HG02852 (cell line): ENCODE measurements around the gene RNF5.
A peak's percentile ranks its signal among the peaks of the same experiment; 100 is the strongest.
"Not testable (repeated sequence)": the region's sequence is repeated elsewhere in the genome, so short reads cannot be mapped to it uniquely, and the experiment has no call there.

ENCODE experiments used
- ATAC-seq: cut with Tn5 transposase; IDR thresholded peaks from one replicate; pipeline ENCODE4 v1.9.1; 2021; ENCODE audit warnings: mild to moderate bottlenecking, moderate library complexity; ENCODE audit not compliant: unreplicated experiment

Gene RNF5, protein sequence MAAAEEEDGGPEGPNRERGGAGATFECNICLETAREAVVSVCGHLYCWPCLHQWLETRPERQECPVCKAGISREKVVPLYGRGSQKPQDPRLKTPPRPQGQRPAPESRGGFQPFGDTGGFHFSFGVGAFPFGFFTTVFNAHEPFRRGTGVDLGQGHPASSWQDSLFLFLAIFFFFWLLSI

DNA sequence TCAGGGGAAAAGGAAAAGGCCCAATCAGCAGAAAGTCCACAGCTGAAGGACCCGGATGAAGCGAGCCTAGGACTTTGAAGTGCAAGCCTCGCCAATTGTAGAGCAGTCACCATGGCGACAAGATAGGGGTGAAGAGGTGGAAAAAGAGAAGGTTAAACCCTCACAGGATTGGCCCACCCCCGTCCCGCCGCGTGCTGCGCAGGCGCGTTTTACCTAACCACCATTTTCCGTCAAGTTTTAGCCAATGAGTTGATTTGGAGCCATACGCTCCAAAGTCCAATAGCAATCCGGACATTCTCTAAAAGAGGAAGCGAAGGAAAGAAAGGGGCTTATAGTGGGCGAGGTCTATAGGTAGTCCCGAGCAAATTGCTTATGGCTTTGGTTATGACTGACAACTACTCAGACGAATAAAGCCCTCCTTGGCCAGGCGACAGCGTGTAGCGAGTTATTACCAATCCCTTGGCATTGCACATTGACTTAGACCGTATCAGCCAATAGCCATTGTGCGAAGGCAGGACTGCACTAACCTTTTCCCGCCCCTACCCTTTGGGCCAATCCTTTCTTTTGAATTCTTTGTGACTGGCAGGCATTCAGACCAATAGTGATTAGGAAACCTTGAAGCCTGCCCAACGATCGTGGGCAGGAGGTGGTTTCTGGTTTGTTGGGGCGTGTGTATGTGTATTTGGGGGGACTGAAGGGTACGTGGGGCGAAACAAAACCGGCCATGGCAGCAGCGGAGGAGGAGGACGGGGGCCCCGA lies at the start of gene RNF5:
Gene RNF5 (plus strand): TSS at position 618 of the 759 bp plus-strand sequence. CDS start 107 bp downstream, at position 725.
- ATAC-seq, result peak; percentile 85

DNA sequence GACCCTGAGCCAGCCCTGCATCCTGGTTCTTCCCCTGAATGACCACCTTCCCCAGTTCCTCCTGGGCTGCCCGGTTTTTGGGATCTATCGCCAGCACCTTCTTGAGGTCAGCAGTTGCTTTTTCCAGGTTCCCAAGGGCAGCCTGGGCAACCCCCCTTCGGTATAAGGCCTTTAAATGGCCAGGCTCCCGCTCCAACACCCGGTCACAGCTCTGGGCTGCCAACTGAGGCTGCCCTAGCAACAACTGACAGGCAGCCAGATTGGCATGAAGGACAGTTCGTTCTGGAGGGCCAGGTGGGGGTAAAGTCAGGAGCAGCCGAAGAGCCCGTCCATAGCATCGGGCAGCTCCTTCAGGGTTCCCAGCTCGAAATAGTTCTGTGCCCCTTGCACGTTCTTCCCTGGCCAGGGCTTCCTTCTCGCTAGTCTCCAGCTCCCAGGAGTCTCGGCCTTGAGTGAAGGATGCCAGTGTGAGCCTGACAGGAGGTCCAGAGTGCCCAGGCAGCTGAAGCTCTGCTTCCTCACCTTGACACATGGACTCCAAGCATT lies 49.4 kb upstream of the RNF5 start:
- no peak for ATAC-seq

DNA sequence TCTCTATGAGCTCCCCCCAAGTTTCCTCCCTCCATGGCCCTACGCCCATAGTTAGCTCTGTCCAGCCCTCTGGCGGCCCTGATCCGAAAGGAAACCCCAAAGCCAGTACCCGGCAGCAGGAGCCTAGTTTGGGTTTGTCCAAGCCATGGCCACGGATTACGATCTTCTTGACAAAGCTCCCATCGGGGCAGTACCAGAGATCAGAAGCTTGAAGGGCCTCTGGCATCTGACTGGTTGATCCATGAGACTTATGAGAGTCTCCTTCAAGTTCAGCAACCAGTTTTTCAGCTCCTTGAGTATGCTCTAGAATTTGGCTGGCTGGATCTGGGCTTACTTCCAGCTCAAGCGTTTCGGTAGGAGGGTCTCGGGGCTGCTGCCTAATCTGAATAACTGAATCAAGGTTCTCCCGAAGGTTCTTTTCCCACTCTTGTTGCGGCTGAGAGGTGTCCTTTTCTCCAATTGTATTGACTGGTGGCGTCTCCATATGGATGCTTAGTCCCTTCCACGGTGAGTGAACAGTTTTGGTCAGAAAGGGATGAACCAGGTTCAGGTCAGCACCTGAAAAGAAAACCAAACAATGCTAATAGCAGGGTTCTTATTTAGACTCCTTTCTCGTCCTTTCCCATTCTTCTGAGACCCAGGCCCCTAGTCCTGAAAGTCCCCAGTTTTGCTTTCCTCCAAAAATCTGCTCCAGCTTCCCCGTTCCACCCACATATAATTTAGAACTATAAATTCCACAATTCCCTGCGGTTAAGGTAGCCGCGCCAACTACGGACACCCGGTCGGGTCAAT lies 48.7 kb upstream of the RNF5 start:
- no peak for ATAC-seq

DNA sequence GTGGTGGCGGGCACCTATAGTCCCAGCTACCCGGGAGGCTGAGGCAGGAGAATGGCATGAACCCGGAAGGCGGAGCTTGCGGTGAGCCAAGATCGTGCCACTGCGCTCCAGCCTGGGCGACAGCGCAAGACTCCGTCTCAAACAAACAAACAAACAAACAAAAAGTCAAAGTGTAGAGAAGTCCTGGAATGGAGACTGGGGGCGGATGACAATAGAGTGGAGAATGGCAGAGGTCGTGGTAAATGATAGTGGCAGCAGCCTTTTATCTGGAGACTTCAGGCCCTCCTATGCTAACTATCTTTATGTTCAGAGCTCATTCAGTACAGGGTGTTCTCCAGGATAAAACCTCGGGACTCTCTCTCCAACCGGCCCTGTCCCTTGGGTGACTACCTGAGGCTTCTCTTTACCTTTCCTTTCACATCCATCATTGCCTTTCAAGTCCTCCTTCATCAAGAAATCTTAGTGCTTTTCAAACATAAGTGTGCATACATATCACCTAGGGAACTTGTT lies 46.7 kb upstream of the RNF5 start:
- ATAC-seq, result no peak

DNA sequence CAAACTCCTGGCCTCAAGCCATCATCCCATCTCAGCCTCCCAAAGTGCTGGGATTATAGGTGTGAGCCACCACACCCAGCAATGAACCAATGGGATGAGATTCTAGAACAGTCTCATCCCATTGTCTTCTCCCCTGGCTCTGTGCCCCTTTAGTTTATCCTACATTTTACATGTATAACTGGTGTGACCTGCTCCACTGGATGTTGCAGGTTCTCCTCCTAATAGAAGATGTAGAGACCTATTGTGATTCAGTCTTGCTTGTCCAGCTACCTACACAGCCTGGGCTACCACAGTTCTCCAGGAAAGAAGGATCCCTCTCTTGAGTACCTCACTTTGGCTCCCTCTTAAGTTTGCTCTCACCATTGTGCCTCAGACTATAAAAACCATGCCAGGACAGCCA lies 46.1 kb upstream of the RNF5 start:
- ATAC-seq, result no peak

DNA sequence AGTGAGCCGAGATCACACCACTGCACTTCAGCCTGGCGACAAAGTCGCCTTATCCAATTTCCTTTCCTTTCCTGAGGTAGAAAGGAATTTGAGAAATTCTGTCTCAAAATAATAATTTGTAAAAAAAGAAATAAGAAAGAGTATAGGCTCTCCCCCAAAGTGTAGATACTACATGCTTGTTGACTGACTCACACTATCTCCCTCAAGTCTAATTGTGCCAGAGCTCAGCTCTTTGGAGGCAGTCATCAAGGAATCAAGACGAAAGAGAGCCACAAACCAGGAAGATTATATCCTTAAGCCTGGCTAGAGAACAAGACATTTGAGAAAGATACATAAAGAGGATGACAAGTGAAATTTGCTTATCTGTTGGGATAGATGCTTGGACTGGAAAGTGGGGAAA lies 44.4 kb upstream of the RNF5 start:
- ATAC-seq, result no peak

DNA sequence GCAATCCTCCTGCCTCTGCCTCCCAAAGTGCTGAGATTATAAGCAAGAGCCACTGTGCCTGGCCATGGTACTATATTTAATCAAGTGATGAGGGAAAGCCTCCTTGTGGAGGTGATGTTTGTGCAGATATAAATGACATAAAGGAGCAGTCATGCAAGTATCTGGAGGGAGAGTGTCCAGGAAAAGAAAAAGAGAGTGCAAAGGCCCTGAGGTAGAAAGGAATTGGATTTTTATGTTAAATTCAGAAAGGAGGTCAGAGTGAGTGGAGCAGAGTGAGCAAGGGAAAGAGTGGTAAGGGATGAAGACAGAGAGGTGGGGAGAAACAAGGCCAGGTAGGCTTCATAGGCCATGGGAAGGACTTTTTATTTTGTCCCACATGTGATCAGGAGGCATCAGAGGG lies 40.8 kb upstream of the RNF5 start:
- ATAC-seq, result no peak

DNA sequence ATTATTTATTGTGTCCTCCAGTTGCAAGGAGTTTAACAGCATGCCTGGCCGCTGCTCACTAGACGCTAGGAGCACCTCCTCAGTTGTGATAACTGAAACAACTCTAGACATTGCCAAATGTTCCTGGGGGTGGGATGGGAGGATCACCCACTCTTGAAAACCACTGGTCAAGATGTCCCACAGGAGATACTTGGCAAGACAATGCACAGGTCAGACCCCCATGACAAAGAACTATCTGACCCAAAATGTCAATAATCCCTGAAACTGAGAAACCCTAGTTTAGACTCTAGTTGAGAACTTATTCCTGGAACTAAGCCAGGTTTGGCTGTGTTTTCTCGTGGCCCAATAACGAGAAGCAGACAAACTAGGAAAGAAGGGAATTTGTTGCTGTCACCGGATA lies 38.6 kb upstream of the RNF5 start:
- no peak for ATAC-seq

DNA sequence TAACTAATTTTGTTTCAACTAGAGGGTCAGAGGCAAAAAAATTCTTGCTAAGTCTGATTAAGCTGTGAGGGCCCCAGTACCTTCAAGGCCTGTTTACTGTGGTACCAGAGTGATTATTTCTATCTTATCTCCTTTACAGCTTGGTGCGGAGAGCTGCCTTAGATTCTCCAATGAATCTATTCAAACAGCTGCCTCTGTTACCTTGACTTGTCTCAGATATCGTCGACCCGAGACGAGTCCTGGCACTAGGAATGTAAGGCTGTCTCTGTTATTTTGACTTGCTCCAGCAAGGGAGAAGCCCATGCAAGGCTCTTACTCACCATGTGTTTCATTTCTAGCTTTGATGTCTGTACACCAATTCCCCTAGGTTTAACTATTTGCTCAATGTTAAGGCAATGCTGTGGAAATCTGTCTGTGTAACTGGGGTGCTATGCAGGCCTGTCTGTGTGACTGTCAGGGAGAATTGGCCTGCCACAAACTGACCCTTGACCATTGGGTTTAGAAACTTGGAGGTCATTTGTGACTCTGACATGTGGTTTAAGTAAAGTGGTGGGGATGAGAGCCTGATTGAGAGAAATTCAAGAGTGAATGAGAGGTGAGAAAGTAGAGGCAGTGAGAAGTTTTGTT lies 37.7 kb upstream of the RNF5 start:
- ATAC-seq, result no peak

DNA sequence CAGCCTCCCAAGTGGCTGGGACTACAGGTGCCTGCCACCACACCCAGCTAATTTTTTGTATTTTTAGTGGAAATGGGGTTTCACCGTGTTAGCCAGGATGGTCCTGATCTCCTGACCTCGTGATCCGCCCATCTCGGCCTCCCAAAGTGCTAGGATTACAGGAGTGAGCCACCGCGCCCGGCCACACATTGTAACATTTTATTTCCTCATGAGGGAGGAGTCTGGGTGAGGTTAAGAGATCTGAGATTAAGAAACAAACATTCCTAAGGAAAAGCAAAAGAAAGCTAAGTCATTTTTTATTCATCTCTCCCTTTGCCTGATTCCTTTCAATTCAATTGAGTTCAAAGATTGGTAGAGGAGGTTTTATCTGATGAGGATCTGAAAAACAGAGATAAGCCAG lies 34.0 kb upstream of the RNF5 start:
- ATAC-seq, result not testable (repeated sequence)

DNA sequence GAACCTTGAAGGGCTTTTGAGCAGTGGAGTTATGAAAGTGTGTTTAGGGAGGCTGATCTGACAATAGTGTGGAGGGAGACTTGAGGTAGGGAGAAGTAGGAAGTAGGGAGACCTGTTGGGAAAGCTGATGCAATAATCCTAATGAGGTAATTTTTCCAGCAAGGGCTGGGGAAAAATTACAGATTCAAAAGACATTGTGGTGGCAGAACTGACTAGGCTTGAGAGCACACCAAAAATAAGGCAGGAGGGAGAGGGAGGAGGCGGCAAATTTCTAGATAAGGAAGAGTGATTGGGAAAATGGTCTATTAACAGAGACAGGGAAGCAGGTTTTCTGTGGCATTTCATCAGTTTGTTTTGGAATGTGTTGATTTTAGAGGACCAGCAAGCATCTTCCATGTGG lies 31.9 kb upstream of the RNF5 start:
- ATAC-seq, result no peak

DNA sequence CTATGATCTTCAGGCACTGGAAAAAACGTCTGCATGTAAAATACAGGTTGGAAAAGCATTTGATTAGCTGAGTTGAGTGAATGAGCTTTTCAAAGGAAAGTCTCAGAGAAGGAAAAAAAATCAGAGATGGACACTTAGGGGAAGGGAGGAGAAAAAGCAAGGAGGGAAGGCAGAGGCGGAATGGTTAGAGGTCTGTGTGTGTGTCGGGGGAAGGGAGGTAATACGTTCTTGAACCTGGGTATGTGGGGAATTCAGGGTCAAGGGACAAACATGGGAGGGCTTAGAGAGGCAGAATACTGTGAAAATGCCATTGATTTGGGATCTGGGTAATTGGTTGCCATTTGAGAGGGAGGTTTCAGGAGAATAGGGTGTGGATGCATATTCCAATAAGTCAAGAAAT lies 31.5 kb upstream of the RNF5 start:
- no peak for ATAC-seq

DNA sequence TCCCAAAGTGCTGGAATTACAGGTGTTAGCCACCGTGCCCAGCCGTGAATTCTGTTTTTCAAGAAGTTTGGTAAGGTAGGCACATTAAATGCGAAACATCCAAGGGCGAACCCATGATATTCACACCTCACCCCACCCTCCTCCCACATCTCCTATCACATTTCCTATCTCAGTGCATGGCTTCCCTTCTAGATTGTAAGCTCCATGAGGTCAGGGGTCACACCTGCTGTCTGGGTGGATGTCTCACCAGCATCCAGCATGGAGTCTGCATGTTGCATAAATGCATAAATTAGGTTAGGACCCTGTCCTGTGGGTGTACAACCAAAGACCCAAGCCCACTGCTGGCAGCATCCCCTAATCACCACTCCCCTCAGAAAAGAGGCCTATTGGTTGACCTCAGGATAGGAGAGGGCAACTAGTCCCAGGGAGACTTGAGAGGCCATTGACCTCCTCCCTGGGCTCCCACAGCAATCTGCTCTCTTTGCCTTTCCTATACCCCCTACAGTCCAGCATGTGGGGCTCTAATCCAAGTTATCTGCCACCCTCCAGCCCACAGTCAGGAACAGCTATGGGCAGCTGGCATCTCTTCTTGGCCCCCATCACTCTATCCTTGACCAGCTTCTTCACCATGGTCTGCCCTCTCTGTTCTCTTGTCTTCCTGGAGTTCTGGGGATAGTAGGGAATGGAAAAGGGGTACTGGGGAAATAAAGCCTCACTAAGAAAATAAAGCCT lies 30.6 kb upstream of the RNF5 start:
- ATAC-seq, result no peak

DNA sequence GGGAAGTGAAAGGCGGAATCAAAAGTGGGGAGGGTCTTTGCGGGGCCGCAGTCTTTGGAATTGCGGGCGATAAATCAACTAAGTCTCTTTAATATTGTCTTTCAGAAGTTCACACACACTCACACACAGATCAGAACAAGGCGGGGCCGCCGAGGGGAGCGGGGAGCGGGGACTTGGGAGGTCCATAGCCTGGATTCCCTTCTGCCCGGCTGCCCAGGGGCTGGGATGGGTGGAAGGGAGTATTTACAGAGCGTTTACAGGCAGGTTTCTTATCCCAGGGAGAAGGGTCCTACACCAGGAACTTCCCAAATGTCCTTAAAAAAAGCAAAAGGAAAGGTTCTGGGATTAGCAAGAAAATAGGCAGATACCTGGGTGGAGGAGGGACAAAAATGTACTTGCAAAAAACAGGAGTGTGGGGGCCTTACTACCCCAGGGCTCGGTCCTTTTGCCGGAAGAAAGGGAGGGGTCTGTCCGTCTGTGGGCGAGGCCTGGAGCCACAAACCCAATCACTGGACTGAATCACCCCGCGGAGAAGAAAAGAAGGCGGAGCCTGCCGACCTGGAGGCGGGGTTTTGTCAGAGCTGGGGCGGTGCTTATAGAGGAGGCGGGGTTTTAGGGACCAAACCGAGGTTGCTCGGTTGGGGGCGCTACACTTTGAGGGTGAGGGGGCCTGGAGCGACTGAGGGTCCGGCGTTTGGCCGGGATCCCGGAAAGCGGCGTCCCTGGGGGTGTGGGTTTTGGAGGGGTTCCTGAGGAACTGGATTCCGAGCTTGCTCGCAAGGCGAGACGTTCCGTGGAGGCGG lies 29.7 kb upstream of the RNF5 start:
- no peak for ATAC-seq

DNA sequence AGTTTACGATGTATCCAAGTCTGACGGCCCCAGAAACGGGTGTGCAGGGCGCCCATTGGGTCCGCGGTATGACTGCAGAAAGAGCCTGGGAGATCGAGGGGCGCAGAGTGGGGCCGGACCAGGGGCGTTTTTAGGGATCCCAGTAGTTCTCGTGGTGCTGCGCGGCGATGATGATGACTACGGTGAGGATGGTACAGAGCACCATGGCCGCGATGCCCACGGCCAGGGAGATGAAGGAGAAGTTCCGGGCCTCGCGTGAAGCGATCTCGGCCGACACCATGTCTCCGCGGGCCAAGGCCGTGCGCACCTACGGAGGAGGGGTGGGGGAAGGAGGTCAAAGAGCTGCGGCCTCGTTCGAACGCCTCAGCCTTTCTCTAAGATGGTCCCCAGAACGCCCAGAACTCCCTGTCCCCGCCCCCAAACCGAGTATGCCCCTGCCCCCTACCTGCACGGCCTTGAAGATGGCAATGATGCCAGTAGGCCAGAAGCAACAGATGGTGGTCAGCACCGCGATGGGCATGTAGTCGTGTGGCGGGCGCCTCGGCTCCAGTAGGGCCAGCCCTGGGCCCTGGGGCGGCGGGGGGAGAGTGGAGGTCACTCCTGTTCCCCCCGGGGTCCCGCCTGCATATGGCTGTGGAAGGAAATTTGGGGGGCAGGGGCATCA lies 29.0 kb upstream of the RNF5 start:
- ATAC-seq, result no peak

DNA sequence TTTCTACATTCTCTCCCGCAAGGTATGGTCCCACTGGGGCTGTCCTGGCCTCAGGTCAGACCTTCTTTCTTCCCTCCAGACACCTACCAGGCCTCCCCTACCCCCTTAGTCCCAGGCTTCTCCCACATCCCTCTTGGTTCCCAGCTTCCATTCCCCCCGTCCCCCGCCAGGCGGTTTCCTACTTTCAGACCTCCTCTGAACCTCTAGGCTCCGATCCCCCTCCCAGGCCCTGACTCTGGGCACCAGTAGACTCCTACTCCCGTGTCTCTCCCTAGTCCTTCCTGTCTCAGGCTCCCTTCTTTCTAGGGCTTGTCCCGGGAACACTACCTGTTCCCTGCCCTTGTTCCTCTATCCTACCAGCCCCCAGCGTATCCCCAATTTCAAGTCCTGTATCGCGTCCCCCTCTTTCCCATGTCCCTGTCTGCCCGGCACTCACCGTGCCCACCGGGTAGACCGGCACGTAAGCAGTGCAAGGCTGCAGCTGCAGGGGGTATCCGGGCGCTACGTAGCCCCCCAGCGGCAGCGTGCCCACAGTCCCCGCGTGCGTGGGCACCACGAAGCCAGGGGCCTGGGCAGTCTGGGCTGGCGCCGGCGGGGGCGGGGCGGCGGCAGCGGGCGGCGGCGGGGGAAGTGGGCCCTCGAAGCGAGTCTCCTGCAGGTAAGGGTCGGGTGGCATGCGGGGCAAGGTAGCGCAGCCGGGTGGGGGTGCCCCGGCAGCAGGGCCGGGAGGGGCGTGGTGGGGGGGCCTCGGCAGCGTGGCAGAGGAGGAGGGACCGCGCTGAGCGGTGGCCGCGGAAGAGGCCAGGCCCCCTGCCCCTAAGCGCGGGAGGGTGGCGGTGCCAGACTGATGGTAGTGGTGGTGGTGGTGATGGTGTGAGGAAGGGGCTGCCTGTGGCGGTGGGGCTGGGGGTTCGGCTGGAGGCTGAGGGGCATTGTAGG lies 28.0 kb upstream of the RNF5 start:
- ATAC-seq, result no peak

DNA sequence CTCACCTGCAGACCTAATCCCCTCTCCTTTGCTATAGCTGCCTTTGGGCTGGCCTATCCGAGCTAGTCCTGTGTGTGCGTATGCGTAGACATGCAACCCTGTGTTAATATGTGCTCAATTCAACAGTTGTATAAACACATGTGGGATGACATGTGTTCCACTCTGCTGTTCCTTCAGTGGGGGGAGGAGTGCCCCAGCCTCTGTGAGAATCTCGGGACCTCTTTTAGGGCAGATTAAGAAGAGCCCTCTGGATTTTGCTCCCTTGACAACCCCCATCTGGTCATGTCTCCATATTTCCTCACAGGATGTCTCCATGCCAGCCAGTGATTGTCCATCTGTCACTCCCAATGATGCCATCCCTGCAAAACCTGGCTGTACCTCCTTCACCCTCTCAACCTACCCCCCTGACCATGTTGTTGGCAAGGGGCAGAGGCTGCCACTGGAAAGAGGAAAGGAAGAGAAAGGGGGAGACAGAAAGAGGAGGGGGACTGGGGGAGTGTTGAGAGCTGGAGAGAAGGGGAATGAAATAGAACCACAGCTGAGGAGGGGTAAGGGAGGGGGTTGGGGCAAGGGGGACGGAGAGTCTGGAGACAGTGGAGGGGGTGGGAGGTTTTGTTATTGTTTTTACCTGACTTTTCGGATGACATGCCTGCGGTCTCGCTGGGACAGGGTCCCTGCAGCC lies 26.9 kb upstream of the RNF5 start:
- ATAC-seq, result no peak
